ENCODE data around the gene POLN. TPM values are rescaled to one million over a fixed set of nuclear protein-coding genes. Genes with fewer than 3 reads are reported as not detected.
A peak's percentile ranks its signal among the peaks of the same experiment; 100 is the strongest.

POLN gene
- total RNA-seq, 1 donor from 2014 or later, result 12.8 TPM

DNA sequence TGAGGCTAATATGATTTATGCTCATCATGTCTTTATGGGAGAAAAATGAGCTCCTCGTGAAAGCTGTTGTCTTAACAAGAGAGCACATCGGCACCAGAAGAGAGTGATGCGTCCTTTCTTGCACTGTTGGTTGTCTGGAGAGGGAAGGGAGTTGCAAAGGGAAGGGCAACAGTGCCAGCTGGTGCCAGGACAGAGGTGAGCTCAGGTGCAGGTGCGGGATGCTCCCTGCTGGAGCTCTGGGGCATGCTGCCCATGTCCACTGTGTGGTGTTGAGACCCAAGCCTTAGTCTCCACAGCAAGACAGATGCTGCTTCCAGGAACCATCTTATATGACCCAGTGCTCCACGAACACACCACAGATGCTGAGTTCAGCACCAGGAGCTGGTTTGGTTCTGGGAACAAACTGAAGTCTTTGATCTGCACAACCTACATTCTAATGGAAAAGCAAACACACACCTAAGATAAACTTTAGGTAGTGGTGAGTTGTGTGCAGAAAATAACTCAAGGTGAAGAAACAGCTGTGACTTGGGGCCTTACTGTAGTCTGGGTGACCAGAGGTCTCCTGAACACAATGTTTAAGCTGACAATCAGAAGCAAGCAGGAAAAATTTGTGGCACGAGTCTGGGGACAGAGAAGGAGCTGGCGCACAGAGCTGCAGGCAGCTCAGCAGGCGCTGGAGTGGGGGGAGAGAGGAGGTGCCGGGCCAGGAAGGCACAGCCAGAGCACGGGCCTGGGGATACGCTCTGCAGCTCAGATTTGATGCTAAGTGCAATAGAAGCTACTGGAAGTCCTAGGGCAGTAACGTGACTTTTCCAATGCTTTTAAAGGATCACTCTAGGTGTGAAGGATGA, 73.2 kb downstream of the POLN start:
- no peak for DNase-seq (ENCODE audit: low spot score)

- no peak for DNase-seq (ENCODE audit: low spot score)
Measured at GRCh38 chr4:2166253-2166652, 75.7 kb downstream of the POLN start.

- DNase-seq (ENCODE audit: low spot score), result no peak
Measured at GRCh38 chr4:2165391-2165790, 76.5 kb downstream of the POLN start.

DNA sequence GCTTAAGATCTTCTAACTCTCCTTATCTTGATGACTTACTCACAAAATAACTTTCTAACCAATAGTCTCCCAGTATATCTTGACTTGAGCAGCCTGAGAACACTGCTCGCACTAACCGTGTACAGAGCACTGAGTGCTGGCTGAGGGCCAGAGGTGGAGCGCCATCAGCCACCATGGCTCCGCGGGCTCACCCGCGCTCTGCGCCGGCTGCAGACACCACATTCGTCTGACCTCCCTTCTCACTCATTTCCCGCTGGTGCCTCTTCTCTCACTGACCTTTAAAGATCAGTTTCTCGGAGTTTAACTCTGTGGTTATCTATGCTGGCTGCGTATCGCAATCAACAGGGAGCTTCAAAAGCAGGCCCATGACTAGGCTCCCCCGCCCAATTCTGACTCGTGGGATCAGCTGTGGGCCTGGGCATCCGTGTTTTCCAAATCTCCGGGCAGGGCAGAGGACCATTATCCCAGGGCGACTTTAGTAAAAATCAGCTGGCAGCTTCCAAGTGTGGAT, 78.6 kb downstream of the POLN start:
- peak; percentile 80 for DNase-seq (ENCODE audit: low spot score)

DNA sequence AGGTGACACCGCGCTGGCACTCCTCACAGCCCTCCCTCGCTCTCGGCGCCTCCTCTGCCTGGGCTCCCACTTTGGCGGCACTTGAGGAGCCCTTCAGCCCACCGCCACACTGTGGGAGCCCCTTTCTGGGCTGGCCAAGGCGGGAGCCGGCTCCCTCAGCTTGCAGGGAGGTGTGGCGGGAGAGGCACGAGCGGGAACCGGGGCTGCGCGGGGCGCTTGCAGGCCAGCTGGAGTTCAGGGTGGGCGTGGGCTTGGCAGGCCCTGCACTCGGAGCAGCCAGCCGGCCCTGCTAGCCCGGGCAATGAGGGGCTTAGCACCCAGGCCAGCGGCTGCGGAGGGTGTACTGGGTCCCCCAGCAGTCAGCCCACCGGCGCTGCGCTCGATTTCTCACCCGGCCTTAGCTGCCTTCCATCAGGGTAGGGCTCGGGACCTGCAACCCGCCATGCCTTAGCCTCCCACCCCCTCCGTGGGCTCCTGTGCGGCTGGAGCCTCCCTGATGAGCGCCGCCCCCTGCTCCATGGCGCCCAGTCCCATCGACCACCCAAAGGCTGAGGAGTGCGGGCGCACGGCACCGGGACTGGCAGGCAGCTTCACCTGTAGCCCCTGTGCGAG, 80.7 kb downstream of the POLN start:
- DNase-seq (ENCODE audit: low spot score), result peak; percentile 82

- no peak for DNase-seq (ENCODE audit: low spot score)
Measured at GRCh38 chr4:2159931-2160330, 82.0 kb downstream of the POLN start.

DNA sequence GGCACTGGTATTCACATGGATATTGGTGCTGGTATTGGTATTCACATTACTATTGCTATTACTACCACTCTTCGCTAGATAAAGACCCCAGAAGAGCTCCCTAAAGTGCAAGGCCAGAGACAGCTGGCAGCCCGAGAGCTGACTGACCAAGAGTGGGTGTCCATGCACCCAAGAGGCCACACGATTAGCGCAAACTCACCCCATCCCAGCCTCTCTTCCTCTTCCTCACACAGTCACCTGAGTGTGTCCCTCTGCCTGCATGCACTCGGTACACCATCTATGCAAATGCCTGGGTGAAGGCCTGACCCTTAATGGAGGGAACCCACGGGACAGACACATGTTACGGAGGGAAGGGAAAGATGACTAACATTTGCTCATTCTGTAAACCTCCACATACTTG, 86.7 kb downstream of the POLN start:
- peak; percentile 59 for DNase-seq (ENCODE audit: low spot score)

GRCh38 chr4:2154215-2154740, 87.6 kb downstream of the POLN start:
- DNase-seq (ENCODE audit: low spot score), result no peak

DNA sequence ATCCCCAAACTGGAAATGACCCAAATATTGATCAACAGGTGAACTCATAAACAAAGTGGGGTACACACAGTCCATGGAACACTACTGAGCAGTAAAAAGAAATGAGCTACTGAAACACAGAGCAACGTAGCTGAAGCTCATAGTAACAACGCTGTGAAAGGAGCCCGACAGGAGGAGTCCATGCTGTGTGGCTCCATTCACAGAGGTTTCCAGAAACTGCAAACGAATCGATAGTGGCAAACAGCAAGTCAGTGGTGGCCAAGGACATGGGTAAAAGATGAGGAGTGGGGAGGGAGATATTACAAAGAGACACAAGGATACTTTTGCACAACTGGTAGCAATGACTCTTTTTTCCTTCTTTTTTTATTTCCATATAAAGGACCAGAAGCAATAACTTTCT, 90.4 kb downstream of the POLN start:
- no peak for DNase-seq (ENCODE audit: low spot score)

GRCh38 chr4:2150076-2150475, 91.8 kb downstream of the POLN start:
- DNase-seq (ENCODE audit: low spot score), result no peak

DNA sequence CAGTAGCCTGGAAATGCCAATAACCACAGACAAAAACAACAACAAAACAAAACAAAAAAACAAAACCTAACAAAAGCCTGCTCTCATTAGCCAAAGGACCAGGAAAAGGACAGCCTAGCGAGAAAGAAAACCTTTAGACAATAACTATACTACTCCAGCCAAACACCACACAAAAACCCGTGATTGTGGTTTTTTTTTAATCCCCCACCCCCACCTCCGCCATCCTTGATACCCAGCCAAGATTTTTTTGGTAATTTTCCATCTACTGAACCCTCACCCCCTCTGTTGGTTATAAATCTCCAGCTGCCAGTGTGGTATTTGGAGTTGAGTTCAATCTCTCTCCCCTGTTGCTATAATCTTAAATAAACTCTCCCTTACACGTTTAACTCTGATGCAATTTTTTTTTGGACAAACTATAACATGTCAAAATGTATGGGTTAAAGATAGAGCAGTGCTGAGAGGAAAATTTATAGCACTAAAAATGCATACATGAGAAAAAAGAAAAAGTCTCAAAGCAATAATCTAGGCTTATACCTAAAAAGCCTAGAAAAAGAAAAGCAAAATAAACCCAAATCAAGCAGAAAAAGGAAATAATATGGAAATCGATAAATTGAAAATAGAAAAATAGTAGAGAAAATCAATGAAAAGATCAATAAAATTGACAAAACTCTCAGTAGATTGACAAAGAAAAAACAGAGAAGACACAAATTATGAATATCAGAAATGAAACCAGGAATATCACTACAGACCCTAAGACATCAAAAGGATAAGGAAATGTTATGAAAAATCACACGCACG, 99.1 kb downstream of the POLN start:
- no peak for DNase-seq (ENCODE audit: low spot score)

DNA sequence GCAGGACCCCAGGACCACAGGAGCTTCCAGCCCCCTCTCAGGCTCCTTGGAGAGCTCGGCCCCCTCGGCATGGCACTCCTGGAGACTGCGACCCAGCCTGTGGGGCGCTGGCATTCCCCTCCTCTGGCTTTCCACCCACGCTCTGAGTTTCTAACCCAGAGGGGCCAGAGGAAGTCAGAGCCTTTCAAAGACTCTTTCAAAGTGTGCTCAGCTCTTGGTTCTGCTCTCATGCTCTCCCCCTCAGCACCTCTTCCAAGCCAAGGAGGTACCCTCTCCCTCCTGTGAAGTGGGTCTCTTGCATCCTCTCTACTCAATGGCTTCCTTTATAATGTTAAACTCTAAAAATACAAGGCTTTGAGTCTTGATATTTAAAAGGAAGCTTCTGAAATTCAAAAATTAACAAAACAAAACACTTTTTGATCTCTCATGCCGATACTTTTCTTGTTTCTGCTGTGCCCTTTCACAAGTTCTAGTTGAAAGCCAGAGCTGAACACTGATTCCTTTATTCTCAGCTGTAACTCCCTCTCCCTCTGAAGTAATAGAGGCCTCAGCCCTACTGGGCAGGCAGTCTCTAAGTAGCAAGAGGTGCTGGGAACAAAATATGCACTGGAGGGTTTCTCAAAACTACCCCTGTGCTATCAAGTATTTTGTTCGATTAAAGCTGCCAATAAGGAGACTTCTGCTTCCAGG, 100.0 kb downstream of the POLN start:
- no peak for DNase-seq (ENCODE audit: low spot score)

DNA sequence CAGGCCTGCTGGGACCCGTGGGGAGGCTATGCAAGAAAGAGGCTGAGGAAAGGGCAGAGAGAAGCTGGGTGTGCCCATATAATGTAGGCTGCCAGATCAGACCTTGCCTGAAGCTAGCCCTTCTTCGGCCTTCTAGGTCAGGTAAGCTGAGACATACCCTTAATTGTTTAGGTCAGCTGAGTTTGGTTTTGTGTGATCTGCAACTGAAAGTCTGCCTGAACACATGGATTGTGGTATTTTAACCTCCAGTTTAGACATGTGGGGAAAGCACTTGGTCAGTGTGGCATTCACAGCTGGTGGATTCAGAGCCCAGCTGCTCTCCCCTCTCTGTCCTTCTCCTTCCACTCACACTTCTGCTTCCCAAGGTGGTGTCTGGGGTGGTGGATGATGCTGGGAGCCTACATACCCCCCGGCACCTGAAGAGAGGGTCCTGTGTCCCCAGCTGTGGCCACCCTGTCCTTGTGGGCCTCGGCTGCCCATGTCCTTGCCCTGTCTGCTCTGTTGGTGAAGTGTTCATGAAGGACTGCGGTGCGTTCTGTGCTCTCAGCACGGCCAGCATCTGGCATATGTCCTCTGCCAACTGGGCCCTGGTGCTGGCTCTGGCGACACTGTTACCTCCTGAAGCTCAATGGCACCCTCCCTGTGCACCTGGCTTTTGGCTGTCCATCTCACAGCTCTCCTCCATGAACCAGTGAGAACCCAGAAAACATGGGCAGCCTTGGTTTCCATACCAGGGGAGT, 100.7 kb downstream of the POLN start:
- DNase-seq (ENCODE audit: low spot score), result no peak

DNA sequence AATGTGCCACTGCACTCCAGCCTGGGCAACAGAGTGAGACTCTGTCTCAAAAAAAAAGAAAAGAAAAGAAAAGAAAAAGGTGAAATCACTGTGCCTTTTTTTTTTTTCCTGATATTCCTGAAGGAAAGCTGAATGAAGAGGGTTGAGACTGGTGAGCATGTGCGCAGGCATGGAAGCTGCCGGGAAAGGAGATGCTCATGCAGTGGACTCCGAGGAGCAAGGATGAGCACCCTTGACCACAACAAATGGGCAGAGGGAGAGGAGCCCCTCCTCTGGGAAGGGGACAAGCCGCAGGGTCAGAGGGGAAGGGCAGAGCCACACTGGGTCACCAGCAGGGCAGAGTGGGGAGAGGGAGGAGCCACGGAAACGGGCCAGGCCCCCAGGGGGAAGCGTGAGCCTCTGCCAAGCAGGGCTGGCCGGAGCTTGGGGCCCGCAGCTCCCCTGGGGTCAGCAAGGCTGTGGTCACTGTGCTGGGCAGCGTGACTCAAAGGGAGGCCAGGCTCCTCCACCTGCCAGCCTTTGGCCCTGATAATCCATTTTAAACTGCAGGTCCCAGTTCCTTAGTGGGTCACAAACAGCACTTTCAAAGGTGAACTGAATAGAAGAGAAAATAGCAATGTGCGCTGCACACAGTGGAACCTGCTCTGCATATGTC, 102.9 kb downstream of the POLN start:
- DNase-seq (ENCODE audit: low spot score), result no peak

GRCh38 chr4:2136726-2137125, 105.2 kb downstream of the POLN start:
- DNase-seq (ENCODE audit: low spot score), result no peak

GRCh38 chr4:2135083-2135482, 106.8 kb downstream of the POLN start:
- DNase-seq (ENCODE audit: low spot score), result no peak

DNA sequence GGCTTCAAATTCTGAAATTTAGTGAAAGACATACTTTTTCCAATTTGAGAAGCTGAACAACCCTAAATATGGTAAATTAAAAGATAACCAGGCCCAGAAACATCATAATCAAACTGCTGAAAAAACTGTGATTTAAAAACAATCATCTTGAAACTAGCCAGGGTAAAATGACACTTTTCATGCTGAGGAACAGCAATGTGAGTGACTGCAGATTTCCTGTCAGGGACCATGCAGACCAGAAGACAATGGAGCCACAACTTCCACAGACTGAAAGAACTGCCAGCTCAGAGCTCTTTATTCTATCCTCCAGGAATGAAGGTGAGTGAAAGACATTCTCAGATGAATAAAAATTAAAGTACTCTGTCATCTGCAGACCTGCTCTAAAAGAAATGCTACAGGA, 109.5 kb downstream of the POLN start:
- DNase-seq (ENCODE audit: low spot score), result no peak

DNA sequence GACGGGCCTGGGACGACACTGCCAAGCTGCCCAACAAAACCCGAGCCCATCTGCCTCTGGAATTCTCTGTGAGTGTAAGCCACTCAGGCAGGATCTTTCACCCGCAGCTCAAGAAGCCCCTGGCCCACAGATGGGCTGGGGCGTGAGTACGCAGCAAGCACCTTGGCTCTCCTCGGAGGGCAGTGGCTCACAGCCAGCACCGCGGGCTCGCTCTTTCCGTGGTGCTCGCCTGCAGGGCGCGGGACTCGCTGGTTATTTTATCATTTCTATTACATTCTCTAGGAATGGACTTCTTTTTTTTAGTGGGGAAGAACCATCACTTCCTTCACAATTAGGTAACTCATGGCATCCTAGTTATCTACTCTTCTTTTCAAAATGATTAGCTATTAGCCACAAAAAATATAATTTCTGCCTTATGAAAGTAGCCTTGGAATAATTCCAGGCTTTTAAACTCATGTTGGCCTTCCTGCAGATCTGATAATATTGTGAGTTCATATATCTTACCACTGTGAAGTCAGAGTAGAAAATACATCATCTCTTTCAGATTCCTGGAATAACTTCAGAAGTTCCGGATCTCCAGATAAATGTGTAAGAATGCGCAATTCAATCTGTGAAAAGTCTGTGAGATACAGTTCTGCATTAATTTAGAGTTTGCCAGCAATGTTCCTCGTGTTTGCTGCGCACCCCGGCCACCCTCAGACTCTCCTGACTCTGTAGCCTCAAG, 114.2 kb downstream of the POLN start:
- no peak for DNase-seq (ENCODE audit: low spot score)
